MM.1S (cell line): ENCODE data around the gene ATP8B2.
A peak's percentile ranks its signal among the peaks of the same experiment; 100 is the strongest.
"Not testable (repeated sequence)": the region's sequence is repeated elsewhere in the genome, so short reads cannot be mapped to it uniquely, and the experiment has no call there.

Experiments
- DNase-seq: peaks from one replicate; pipeline ENCODE4 v3.0.0-alpha.2; 2015
- H2AFZ ChIP-seq: fragments of 300-600 bp; sonication (generic); 2 replicates; pipeline ENCODE4 v1.6.0; 2016; ENCODE audit warnings: antibody characterized with exemption, low read length
- H3F3A ChIP-seq: fragments of 300-600 bp; sonication (generic); 2 replicates; pipeline ENCODE4 v1.6.1; 2016; ENCODE audit warnings: mild to moderate bottlenecking, antibody characterized with exemption, low read length, moderate library complexity, mixed read lengths; ENCODE audit not compliant: insufficient read depth
- H3K27ac ChIP-seq: fragments of 300-600 bp; sonication (generic); 2 replicates; pipeline ENCODE4 v1.5.1; 2016; ENCODE audit warnings: mild to moderate bottlenecking, low read length
- H3K27me3 ChIP-seq: fragments of 300-600 bp; sonication (generic); replicated peaks from 2 replicates; pipeline ENCODE4 v1.6.0; 2016; ENCODE audit warnings: low read length; ENCODE audit not compliant: insufficient read depth
- H3K36me3 ChIP-seq: fragments of 300-600 bp; sonication (generic); replicated peaks from 2 replicates; pipeline ENCODE4 v1.6.1; 2016; ENCODE audit warnings: mild to moderate bottlenecking, low read length, mixed read lengths; ENCODE audit not compliant: insufficient read depth
- H3K4me1 ChIP-seq: fragments of 300-600 bp; sonication (generic); 2 replicates; pipeline ENCODE4 v1.6.1; 2016; ENCODE audit warnings: low read length, mixed read lengths
- H3K4me2 ChIP-seq: fragments of 300-600 bp; sonication (generic); 2 replicates; pipeline ENCODE4 v1.6.0; 2016; ENCODE audit warnings: low read depth, low read length
- H3K4me3 ChIP-seq: fragments of 300-600 bp; sonication (generic); 2 replicates; pipeline ENCODE4 v1.5.1; 2016; ENCODE audit warnings: low read length, mixed read lengths
- H3K79me2 ChIP-seq: fragments of 300-600 bp; sonication (generic); 2 replicates; pipeline ENCODE4 v1.6.1; 2016; ENCODE audit warnings: mixed run types, low read length, mixed read lengths
- H3K9ac ChIP-seq: fragments of 300-600 bp; sonication (generic); 2 replicates; pipeline ENCODE4 v1.6.1; 2016; ENCODE audit warnings: low read length, mixed read lengths
- H3K9me2 ChIP-seq: fragments of 300-600 bp; sonication (generic); replicated peaks from 2 replicates; pipeline ENCODE4 v1.6.1; 2016; ENCODE audit warnings: mild to moderate bottlenecking, low read length, mixed read lengths; ENCODE audit not compliant: insufficient read depth
- H3K9me3 ChIP-seq: fragments of 300-600 bp; sonication (generic); replicated peaks from 2 replicates; pipeline ENCODE4 v1.6.1; 2016; ENCODE audit warnings: mild to moderate bottlenecking, low read length, mixed read lengths; ENCODE audit not compliant: insufficient read depth
- H4K20me1 ChIP-seq: fragments of 300-600 bp; sonication (generic); 2 replicates; pipeline ENCODE4 v1.6.1; 2016; ENCODE audit warnings: mild to moderate bottlenecking, low read length, moderate library complexity, mixed read lengths; ENCODE audit not compliant: insufficient read depth
- CTCF ChIP-seq: fragments of 300-600 bp; sonication (generic); IDR thresholded peaks from 2 replicates; pipeline ENCODE4 v1.5.1; 2016; ENCODE audit warnings: antibody characterized with exemption, low read length, mixed read lengths
- EZH2 ChIP-seq: fragments of 300-600 bp; sonication (generic); optimal IDR thresholded peaks from 2 replicates; pipeline ENCODE3; 2017; ENCODE audit warnings: low read depth, mild to moderate bottlenecking, antibody characterized with exemption, low read length, mixed read lengths
- EZH2phosphoT487 ChIP-seq: fragments of 300-600 bp; sonication (generic); IDR thresholded peaks from 2 replicates; pipeline ENCODE4 v1.6.1; 2018; ENCODE audit warnings: antibody characterized with exemption, low read length

ATP8B2 gene

GRCh38 chr1:154353966-154354365 lies 28.6 kb downstream of the ATP8B2 start:
- DNase-seq, result no peak
- H3K27ac ChIP-seq, result no peak overlapping the region
- H3K4me2 ChIP-seq, result peak overlapping the region; percentile 99; the same call in 1 of the 2 replicates
- H4K20me1 ChIP-seq, result no peaks in the 10 kb centered on the region
- H2AFZ ChIP-seq, result peak overlapping the region; percentile 89; the same call in 1 of the 2 replicates
- no peak overlapping the region for H3K9ac ChIP-seq
- H3F3A ChIP-seq, result peaks cover 28% of the 10 kb centered on the region
- no peaks in the 10 kb centered on the region for H3K9me2 ChIP-seq
- no peaks in the 10 kb centered on the region for H3K27me3 ChIP-seq
- H3K4me3 ChIP-seq, result no peak overlapping the region
- no peaks in the 10 kb centered on the region for H3K36me3 ChIP-seq
- H3K79me2 ChIP-seq, result no peaks in the 10 kb centered on the region
- H3K4me1 ChIP-seq, result peaks cover 19% of the 10 kb centered on the region
- no peak for TF ChIP-seq CTCF
- no peak for TF ChIP-seq EZH2phosphoT487
- no peak for TF ChIP-seq EZH2
- H3K9me3 ChIP-seq, result no peaks in the 10 kb centered on the region

GRCh38 chr1:154358519-154358918 lies 33.2 kb downstream of the ATP8B2 start:
- Histone ChIP-seq H3K79me2 (no peaks in the 10 kb centered on the region), H3K9me2 (no peaks in the 10 kb centered on the region), H3K9ac (no peak overlapping the region), H3K27me3 (no peaks in the 10 kb centered on the region), H3K27ac (no peak overlapping the region), H3K9me3 (no peaks in the 10 kb centered on the region), H3F3A (peaks cover 8% of the 10 kb centered on the region), H2AFZ (no peak overlapping the region), H3K4me2 (no peak overlapping the region), H3K4me1 (peaks cover 10% of the 10 kb centered on the region), H3K36me3 (no peaks in the 10 kb centered on the region), H3K4me3 (no peak overlapping the region), H4K20me1 (no peaks in the 10 kb centered on the region)
- DNase-seq, result no peak
- TF ChIP-seq EZH2phosphoT487, result no peak
- no peak for TF ChIP-seq CTCF
- TF ChIP-seq EZH2, result no peak

- H3K9me3 ChIP-seq, result no peaks in the 10 kb centered on the region
- H3K9ac ChIP-seq, result no peak overlapping the region
- DNase-seq, result no peak
- no peaks in the 10 kb centered on the region for H3K27me3 ChIP-seq
- H2AFZ ChIP-seq, result no peak overlapping the region
- no peaks in the 10 kb centered on the region for H4K20me1 ChIP-seq
- TF ChIP-seq EZH2phosphoT487, result no peak
- no peak for TF ChIP-seq EZH2
- no peak for TF ChIP-seq CTCF
- H3K4me1 ChIP-seq, result no peaks in the 10 kb centered on the region
- H3K27ac ChIP-seq, result no peak overlapping the region
- no peaks in the 10 kb centered on the region for H3F3A ChIP-seq
- H3K4me2 ChIP-seq, result no peak overlapping the region
- no peaks in the 10 kb centered on the region for H3K79me2 ChIP-seq
- no peaks in the 10 kb centered on the region for H3K9me2 ChIP-seq
- no peaks in the 10 kb centered on the region for H3K36me3 ChIP-seq
- no peak overlapping the region for H3K4me3 ChIP-seq
These were observed 35.0 kb downstream of the ATP8B2 start for GRCh38 chr1:154360288-154360687.

DNA sequence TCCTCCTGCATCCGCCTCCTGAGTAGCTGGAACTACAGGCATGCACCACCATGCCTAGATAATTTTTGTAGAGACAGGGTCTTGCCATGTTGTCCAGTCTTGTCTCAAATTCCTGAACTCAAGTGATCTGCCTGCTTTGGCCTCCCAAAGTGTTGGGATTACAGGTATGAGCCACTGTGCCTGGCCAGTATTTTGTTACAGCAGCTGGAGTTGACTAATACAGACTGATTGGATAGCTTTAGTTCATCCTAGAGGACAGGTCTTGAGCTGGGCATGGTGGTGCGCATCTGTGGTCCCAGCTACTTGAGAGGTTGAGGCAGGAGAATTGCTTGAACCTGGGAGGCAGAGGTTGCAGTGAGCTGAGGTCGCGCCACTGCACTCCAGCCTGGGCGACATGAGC lies 35.6 kb downstream of the ATP8B2 start:
- H3K27me3 ChIP-seq, H3K27ac ChIP-seq: not testable (repeated sequence)

More for the DNA sequence above, 35.6 kb downstream of the ATP8B2 start:
- not testable (repeated sequence) for DNase-seq, H3K79me2 ChIP-seq, H3K4me1 ChIP-seq, H2AFZ ChIP-seq, H3K4me2 ChIP-seq, H3K9me3 ChIP-seq, H3K36me3 ChIP-seq, H3K9ac ChIP-seq, H3K4me3 ChIP-seq, H3K9me2 ChIP-seq, H4K20me1 ChIP-seq, H3F3A ChIP-seq
